ENCODE data around the gene VIPR1.

- TF ChIP-seq CTCF (IDR thresholded peaks at IDR 0.05 in 4 of 5, conservative IDR thresholded peaks at IDR 0.05 in 1 of 5) (no peak), POLR2A (IDR thresholded peaks at IDR 0.05) (no peak)
Observed at GRCh38 chr3:42489937-42490227, 12.6 kb upstream of the VIPR1 start.
